GM12872 (cell line): Measurements from ENCODE around the gene CCDC149.

Source experiments
- CTCF ChIP-seq: IDR thresholded peaks from 3 replicates; pipeline ENCODE4 v1.5.1; 2011; ENCODE audit warnings: low read depth, mild to moderate bottlenecking, low read length, moderate library complexity; ENCODE audit not compliant: insufficient read depth

CCDC149 gene

GRCh38 chr4:24927049-24927448 is 14.2 kb upstream of the CCDC149 start:
- TF ChIP-seq CTCF, result no peak

GRCh38 chr4:24924309-24924781 is 11.5 kb upstream of the CCDC149 start:
- TF ChIP-seq CTCF, result no peak

DNA sequence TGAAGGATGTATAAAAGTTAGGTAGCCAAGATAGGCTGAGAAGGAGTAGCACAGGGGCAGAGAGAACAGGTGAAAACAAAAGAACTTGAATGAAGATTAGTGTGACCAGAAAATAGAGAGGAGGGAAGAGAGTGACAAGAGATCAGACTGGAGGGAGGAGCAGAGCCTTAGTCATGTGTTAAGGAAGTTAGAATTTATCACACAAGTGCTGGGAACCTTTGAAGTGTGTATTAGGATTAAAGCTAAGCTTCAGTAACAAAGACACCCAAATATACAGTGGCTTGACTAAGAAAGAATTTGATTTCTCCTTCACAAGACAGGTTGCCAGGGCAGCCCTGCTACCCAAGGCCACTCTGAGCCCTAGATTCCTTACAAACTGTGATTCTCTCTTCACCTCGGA is 10.7 kb upstream of the CCDC149 start:
- TF ChIP-seq CTCF, result no peak

GRCh38 chr4:24923002-24923401 is 10.2 kb upstream of the CCDC149 start:
- no peak for TF ChIP-seq CTCF

DNA sequence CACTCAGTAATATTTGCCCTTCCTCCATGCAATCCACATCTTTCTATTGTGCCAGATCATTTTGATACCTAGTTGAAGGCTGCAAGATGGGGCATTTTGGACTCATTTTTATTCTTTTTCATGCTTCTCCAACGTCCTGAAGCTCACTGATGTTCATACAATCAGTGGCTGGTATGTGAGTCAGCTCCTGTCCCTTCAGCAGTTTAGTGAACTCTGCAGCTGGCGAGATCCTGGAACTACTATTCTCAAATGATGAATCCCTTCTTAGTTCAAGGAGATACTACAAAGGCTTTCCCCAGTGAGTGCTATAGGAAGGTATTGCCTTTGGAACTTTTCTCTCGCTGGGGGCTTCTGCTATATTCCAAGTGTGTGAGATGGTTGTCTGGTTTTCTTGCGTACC is 9.6 kb upstream of the CCDC149 start:
- no peak for TF ChIP-seq CTCF

DNA sequence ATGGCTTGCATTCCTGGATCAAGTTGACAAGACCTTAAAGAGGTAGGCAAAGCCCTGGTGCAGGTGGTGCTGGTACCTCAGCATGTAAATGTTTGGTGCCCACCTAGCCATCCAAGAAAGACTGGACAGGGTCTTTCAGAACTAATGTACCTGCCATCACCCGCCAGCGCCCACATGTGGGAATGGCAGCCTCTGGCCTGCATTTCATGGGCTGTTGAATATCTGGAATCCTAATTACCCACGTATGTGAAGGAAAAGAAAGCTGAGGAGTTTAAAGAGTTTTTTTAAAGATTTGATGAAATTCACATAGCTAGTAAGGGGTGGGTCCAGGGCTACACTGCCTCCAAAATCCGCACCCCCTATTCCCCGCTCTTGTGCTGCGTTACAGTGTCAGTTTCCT is 8.6 kb upstream of the CCDC149 start:
- TF ChIP-seq CTCF, result no peak

GRCh38 chr4:24920008-24920407 is 7.2 kb upstream of the CCDC149 start:
- TF ChIP-seq CTCF, result no peak
